OCI-LY3 (cell line): ENCODE measurements around the gene SLC25A48.
"Not testable (repeated sequence)": the region's sequence is repeated elsewhere in the genome, so short reads cannot be mapped to it uniquely, and the experiment has no call there.

Experiments used
- H2AFZ ChIP-seq: fragments of 200-600, 300-600 bp; shearing (Covaris generic); 2 replicates; pipeline ENCODE4 v1.6.0; 2014; ENCODE audit warnings: antibody characterized with exemption, low read depth, low read length
- H3K27ac ChIP-seq: fragments of 200-600, 300-600 bp; sonication (generic); 2 replicates; pipeline ENCODE4 v1.5.1; 2014; ENCODE audit warnings: mild to moderate bottlenecking, low read length, moderate library complexity, mixed read lengths
- H3K27me3 ChIP-seq: fragments of 200-600, 300-600 bp; sonication (generic); 2 replicates; pipeline ENCODE4 v1.6.1; 2014; ENCODE audit warnings: low read depth, low read length, mixed read lengths
- H3K36me3 ChIP-seq: fragments of 200-600, 300-600 bp; sonication (generic); replicated peaks from 2 replicates; pipeline ENCODE3; 2014; ENCODE audit warnings: low read depth, low read length, mixed read lengths
- H3K4me1 ChIP-seq: fragments of 300-600, 200-600 bp; sonication (generic); 2 replicates; pipeline ENCODE4 v1.6.1; 2014; ENCODE audit warnings: low read length, mixed read lengths
- H3K4me2 ChIP-seq: fragments of 200-600, 300-600 bp; sonication (generic); 2 replicates; pipeline ENCODE4 v1.6.1; 2014; ENCODE audit warnings: low read length, mixed read lengths
- H3K4me3 ChIP-seq: fragments of 300-600, 200-600 bp; sonication (generic); 2 replicates; pipeline ENCODE4 v1.5.1; 2014; ENCODE audit warnings: antibody characterized with exemption, mild to moderate bottlenecking, low read length, moderate library complexity
- H3K79me2 ChIP-seq: fragments of 300-600, 200-600 bp; shearing (Covaris generic); 2 replicates; pipeline ENCODE4 v1.6.1; 2014; ENCODE audit warnings: mild to moderate bottlenecking, low read length, mixed read lengths
- H3K9ac ChIP-seq: fragments of 300-600, 200-600 bp; shearing (Covaris generic); 2 replicates; pipeline ENCODE4 v1.6.0; 2014; ENCODE audit warnings: mild to moderate bottlenecking, low read length, moderate library complexity
- H3K9me3 ChIP-seq: fragments of 200-600, 300-600 bp; shearing (Covaris generic); 2 replicates; pipeline ENCODE4 v1.6.1; 2014; ENCODE audit warnings: low read length, mixed read lengths; ENCODE audit not compliant: insufficient read depth
- H4K20me1 ChIP-seq: fragments of 200-600, 300-600 bp; sonication (generic); 2 replicates; pipeline ENCODE4 v1.6.1; 2016; ENCODE audit warnings: low read length, mixed read lengths; ENCODE audit not compliant: insufficient read depth
- EZH2phosphoT487 ChIP-seq: fragments of 200-600 bp; shearing (Covaris generic); IDR thresholded peaks from 2 replicates; pipeline ENCODE4 v1.6.1; 2018; ENCODE audit warnings: antibody characterized with exemption, mixed run types, low read depth
- TF ChIP-seq, protein P1 (sequence below): fragments of 200-600, 300-600 bp; sonication (generic); IDR thresholded peaks from 2 replicates; pipeline ENCODE4 v1.5.1; 2014; ENCODE audit warnings: antibody characterized with exemption, low read length, low read depth

Gene SLC25A48

DNA sequence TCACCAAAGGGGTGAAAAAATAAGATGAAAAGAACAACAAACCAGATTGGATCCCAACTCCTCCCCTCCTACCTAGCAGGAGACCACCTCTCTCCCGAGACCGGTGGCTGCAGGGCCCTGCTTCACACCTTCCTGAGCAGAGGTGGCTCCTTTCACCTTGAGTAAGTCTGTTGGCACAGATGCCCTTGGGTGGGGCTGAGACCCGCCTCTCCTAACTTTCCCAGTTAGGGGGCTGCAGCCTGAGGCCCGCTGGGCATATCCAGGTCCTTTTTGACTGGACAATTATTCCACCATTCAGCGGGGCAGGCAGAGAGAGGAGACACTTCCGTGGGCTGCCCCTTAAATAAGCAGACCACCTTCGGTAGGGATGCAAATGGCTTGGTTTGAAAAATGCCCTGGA is 1.3 kb downstream of the SLC25A48 start:
- no peaks in the 10 kb centered on the region for H3K79me2 ChIP-seq
- no peak overlapping the region for H3K4me3 ChIP-seq
- H3K4me1 ChIP-seq = no peaks in the 10 kb centered on the region
- TF ChIP-seq, protein P1, sequence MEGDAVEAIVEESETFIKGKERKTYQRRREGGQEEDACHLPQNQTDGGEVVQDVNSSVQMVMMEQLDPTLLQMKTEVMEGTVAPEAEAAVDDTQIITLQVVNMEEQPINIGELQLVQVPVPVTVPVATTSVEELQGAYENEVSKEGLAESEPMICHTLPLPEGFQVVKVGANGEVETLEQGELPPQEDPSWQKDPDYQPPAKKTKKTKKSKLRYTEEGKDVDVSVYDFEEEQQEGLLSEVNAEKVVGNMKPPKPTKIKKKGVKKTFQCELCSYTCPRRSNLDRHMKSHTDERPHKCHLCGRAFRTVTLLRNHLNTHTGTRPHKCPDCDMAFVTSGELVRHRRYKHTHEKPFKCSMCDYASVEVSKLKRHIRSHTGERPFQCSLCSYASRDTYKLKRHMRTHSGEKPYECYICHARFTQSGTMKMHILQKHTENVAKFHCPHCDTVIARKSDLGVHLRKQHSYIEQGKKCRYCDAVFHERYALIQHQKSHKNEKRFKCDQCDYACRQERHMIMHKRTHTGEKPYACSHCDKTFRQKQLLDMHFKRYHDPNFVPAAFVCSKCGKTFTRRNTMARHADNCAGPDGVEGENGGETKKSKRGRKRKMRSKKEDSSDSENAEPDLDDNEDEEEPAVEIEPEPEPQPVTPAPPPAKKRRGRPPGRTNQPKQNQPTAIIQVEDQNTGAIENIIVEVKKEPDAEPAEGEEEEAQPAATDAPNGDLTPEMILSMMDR = no peak
- TF ChIP-seq EZH2phosphoT487 = no peak
- H3K36me3 ChIP-seq = no peaks in the 10 kb centered on the region
- H3K4me2 ChIP-seq = no peak overlapping the region
- no peaks in the 10 kb centered on the region for H3K9me3 ChIP-seq
- no peak overlapping the region for H3K9ac ChIP-seq
- no peak overlapping the region for H3K27ac ChIP-seq
- no peak overlapping the region for H2AFZ ChIP-seq
- peaks cover 5% of the 10 kb centered on the region for H3K27me3 ChIP-seq
- no peaks in the 10 kb centered on the region for H4K20me1 ChIP-seq

DNA sequence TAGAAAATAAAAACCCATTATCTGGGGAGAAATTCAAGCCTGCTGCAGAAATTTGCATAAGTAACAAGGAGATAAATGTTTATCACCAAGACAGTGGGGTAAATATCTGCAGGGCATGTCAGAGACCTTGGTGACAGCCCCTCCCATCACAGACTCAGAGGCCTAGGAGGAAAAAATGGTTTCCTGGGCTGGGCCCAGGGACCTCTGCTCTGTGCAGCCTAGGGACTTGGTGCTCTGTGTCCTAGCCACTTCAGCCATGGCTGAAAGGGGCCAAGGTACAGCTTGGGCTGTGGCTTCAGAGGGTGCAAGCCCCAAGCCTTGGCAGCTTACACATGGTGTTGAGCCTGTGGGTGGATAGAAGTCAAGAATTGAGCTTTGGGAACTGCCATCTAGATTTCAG is 3.9 kb downstream of the SLC25A48 start:
- not testable (repeated sequence) for H3K4me1 ChIP-seq, H3K9me3 ChIP-seq, H4K20me1 ChIP-seq, H3K36me3 ChIP-seq, H3K9ac ChIP-seq, H3K79me2 ChIP-seq, H3K4me2 ChIP-seq, H3K27ac ChIP-seq, H2AFZ ChIP-seq, H3K4me3 ChIP-seq
- peaks cover 10% of the 10 kb centered on the region for H3K27me3 ChIP-seq

DNA sequence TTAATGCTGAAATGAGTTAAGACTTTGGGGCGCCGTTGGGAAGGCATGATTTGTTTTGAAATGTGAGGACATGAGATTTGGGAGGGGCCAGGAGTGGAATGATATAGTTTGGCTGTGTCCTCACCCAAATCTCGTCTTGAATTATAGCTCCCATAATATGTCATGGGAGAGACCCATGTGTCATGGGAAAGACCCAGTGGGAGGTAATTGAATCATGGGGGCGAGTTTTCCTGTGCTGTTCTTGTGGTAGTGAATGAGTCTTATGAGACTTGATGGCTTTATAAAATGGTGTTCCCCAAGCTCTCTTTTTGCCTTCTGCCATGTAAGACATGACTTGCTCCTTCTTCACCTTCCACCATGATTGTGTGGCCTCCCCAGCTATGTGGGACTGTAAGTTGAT is 5.1 kb downstream of the SLC25A48 start:
- H3K27ac ChIP-seq = no peak overlapping the region
- H3K9ac ChIP-seq = no peak overlapping the region
- peaks cover 10% of the 10 kb centered on the region for H3K27me3 ChIP-seq
- no peaks in the 10 kb centered on the region for H3K9me3 ChIP-seq
- TF ChIP-seq, protein P1 = no peak
- no peak for TF ChIP-seq EZH2phosphoT487
- no peaks in the 10 kb centered on the region for H4K20me1 ChIP-seq
- H3K4me2 ChIP-seq = no peak overlapping the region
- no peak overlapping the region for H2AFZ ChIP-seq
- H3K79me2 ChIP-seq = no peaks in the 10 kb centered on the region
- H3K4me3 ChIP-seq = no peak overlapping the region
- no peaks in the 10 kb centered on the region for H3K36me3 ChIP-seq
- H3K4me1 ChIP-seq = no peaks in the 10 kb centered on the region

DNA sequence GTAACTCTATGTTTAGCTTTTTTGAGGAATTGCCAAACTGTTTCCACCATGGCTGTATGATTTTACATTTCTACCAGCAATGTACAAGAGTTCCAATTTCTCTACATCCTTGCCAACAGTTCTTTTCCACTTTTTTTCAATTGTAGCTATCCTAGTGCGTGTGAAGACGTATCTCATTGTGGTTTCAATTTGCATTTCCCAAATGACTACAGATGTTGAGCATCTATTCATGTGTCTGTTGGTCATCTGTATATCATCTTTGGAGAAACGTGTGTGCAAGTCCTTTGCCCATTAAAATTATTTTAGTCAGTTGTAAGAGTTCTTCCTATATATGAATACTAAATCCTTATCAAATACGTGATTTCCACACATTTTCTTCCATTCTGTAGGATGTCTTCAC is 6.5 kb downstream of the SLC25A48 start:
- no peaks in the 10 kb centered on the region for H4K20me1 ChIP-seq
- peaks cover 10% of the 10 kb centered on the region for H3K27me3 ChIP-seq
- no peaks in the 10 kb centered on the region for H3K79me2 ChIP-seq
- H2AFZ ChIP-seq = no peak overlapping the region
- H3K4me3 ChIP-seq = no peak overlapping the region
- H3K4me2 ChIP-seq = no peak overlapping the region
- H3K9ac ChIP-seq = no peak overlapping the region
- no peaks in the 10 kb centered on the region for H3K4me1 ChIP-seq
- no peaks in the 10 kb centered on the region for H3K36me3 ChIP-seq
- no peak overlapping the region for H3K27ac ChIP-seq
- TF ChIP-seq, protein P1 = no peak
- no peak for TF ChIP-seq EZH2phosphoT487
- no peaks in the 10 kb centered on the region for H3K9me3 ChIP-seq

DNA sequence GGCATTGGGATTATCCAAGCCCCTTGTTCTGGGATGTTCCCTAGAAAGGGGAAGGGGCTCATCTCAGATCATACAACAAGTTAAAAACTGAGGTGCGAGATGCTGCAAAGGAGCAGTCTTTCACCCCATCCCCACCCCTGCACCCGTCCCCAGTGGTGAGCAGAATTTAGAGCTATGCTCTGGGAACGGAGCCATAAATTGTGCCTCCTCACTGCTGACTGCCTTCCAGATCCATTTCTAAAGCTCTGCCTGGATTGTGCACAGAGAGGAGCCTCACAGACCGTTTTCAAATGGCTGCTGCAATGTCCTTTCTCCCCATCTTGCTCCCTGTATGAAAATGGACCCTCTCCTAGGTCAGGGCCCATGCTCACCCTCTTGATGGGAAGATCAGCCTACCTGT is 8.3 kb downstream of the SLC25A48 start:
- Histone ChIP-seq H3K36me3 (no peaks in the 10 kb centered on the region), H3K9me3 (no peaks in the 10 kb centered on the region), H3K27me3 (peaks cover 10% of the 10 kb centered on the region), H3K79me2 (no peaks in the 10 kb centered on the region), H3K9ac (no peak overlapping the region), H3K4me2 (no peak overlapping the region), H4K20me1 (no peaks in the 10 kb centered on the region), H3K4me3 (no peak overlapping the region), H3K4me1 (no peaks in the 10 kb centered on the region), H2AFZ (no peak overlapping the region), H3K27ac (no peak overlapping the region)
- TF ChIP-seq EZH2phosphoT487 = no peak
- TF ChIP-seq, protein P1 = no peak
